Stimulated activated CD8-positive, alpha-beta memory T cell treated with anti-CD3 and anti-CD28 coated beads, Interleukin-12 subunit alpha, Interleukin-12 subunit beta, amount 100 ng/mL, for 1 hour (primary cell): ENCODE data around the gene ZNF503.
"Not testable (repeated sequence)": the region's sequence is repeated elsewhere in the genome, so short reads cannot be mapped to it uniquely, and the experiment has no call there.

Source experiments
- DNase-seq: peaks from one replicate; pipeline ENCODE4 v3.0.0-alpha.2; 2020; ENCODE audit warnings: low read depth

ZNF503 gene

DNA sequence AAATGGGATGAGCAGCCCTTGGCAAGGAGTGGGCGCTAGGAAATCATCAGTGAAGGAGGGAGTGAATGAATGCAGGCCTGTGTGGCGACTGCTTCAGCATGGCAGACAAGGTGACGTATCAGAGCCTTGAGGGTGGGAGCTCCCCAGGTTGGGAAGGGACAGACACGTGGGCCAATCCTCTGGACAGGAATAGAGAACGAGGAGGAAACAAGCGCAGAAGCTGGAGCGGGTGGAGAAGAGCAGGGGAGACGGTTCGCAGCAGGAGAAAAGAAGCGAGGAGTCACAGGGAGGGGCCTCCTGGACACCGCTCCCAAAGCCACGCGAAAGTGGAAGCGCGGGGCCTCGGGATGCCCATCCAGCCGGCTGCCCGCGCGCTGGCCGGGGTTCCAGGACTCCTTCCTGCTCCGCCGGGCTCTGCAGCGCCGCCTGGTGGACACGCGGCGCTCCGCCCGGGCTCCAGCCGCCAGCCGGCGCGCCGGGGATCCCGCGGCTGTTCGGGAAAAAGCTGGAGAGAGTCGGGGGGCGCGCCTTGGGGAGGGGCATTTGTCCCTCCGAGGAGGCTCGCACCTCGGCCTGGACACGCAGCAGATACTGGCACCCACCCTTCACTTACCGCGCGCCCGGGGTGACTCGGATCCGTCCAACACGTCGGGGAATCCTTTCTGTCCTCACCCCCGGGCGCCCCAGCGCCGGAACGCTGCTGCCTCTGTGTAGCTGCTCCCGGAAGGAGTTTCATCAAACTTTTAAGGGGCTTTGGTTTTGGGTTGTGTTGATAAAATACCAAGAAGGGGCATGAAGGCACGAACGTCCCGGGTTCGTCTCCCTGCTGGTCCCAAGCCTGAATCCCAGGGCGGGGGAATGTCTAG is 6.3 kb downstream of the ZNF503 start:
- no peak for DNase-seq

DNA sequence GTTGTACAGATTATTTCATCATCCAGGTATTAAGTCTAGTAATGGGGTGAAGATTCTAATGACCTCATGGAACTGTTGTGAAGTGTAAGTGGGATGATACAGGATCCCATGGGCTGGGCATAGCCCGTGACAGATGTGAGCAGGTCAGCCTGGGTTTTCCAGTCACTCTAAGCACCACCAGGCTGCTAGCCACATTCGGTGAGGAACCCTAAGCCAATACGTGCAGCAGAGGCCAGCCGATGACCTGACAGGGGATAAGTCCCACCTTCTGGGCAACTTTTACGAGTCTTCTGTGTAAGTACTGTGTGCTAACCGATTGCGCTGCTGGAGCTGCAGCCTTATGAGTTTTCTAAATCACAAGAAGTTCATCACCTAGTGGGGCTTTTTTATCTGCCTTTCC is 7.3 kb downstream of the ZNF503 start:
- DNase-seq = no peak

DNA sequence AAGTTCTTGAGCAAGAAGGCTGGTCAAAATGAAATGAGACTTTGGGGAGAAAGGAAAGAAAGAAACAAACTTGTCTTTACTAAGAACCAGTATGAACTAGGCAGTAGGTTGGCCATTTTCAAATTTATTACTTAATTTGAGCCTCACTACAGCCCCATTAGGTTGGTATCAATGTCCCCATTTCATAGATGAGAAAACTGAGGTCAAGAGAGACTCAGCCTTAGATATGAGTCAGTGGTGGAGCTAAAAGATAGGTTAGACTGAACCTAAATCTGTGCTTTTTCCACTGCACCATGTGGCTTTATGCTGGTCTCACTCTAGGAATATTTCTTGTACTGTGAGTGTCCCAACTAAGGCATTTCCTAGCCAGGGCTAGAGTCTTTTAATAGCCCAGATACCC is 8.8 kb downstream of the ZNF503 start:
- no peak for DNase-seq

DNA sequence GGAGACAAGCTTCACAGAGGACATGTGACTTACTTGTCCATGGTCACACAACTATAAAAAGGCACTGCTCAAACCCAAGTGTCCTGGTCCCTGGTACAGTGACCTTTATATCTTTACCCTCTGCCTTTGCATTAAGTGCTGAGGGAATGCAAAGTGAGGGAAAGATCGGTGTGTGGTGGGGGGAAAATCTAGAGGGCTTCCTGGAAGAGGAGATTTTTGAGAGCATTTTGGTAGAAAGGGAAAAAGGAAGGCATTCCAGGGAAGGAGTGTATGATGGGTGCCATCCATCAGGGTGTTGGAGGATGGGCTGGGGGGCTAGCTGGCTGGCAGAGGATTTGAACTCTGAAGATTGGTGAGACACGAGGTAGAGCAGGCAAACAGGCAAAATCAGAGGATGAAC is 9.3 kb downstream of the ZNF503 start:
- no peak for DNase-seq

DNA sequence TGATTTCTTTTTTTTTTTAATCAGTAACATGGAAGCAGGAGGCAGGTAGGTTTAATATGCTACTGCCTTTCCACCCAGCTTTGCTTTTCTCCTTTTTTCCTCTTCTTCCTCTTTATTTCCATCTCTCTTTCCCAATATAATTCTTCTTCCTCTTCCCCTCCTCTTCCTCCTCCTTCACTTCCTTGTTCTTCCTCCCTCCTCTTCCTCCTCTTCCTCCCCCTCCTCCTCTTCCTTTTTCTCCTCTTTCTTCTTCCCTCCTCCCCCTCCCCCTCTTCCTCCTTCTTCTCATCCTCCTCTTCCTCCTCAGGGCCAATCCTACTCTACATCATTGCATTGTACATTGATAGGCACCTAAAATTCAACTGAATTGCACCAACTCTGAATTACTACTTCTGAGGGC is 11.4 kb downstream of the ZNF503 start:
- DNase-seq = no peak

DNA sequence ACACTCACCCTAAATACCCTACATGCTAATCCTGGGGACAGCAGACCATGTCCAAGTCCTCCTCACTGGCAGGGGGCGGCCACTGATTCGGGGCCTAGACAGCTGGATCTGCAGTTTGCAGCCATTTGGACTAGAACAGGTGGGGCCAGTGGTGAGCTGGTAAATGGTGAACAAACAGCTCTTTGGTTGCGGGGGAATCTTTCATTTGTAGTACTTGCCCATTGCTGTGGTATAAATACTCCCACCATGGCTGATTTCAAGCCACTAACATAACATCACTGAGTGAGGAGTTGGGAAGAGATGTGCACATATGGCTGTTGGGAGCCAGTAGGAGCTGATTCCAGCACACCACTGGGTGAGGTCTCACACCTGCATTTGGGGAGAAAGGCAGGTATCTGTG is 13.5 kb downstream of the ZNF503 start:
- DNase-seq = no peak

DNA sequence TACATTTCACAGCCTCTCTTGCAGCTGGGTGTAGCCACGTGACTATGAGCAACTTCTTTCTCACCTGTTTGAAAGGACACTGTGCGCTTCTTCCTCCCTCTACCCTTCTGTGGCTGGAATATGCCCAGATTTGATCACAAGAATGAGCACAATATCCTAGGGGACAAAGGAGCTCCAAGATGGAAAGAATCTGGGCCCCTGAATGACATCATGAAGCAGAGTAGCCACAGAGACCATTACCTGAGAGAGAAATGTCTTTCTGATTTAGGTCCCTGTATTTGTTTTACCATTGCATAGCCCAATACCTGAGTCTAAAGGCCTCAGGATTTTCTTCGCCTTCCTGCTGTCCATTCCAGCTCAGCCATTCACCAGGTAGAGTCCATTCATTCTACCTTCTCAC is 15.4 kb downstream of the ZNF503 start:
- no peak for DNase-seq

DNA sequence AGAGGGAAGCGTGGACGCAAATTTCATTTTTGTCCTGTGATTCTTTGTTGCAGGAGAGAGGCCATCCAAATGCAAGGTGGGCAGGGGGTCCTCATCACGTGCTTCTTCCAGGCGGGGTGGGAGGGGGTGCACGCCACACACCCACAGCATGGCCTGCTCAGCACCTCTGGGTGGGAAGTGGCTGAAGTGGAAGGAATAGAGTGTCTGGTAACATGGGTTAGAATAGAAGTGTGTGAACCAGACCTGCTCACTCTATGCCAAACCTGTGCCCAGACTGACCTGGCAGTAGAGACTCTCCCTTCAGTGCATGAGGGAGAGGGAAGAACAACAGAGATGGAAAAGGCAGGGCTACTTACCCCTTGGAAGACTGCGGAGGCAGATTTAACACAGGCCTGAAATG is 21.7 kb downstream of the ZNF503 start:
- DNase-seq = no peak

DNA sequence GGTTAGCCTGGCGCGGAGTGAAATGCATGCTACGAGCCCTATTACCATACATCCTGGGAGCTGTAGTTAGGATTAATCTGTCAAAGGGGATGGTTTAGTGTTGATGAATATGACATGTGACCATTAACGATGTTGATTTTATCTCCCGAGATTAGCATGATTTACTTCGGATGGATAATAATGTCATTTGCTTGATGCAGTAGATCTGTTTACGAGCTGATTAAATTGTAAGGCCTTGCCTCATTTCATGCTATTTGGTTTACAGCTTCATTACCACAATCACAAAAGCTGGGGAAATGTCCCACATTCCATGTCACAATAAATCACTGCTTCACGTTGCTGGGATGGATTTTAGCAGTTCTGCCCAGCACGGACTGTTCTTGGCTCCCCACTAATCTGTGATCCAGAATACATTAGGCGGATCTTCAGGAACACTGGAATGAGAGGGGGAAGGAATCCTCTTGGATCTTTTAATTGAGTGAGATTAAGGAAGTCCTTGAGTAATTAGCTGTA is 22.3 kb downstream of the ZNF503 start:
- no peak for DNase-seq

DNA sequence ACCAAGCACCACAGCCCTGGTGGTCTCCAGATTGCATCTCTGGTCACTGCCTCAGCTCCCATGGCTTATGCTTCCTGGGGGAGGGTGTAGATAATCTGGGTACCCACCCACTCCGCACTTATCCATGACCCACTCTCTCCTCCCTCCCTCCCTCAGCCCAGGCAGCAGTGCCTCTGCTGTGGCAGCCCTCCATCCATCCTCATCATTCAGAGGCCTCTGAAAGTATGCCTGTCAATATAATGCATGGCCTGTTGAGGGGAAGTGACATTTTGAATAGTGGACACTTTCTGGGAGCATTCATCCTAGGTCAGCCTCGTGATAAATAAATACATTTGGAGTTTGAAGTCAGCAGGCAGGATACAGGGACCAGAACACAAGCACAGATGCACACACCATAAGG is 23.2 kb downstream of the ZNF503 start:
- DNase-seq = no peak

DNA sequence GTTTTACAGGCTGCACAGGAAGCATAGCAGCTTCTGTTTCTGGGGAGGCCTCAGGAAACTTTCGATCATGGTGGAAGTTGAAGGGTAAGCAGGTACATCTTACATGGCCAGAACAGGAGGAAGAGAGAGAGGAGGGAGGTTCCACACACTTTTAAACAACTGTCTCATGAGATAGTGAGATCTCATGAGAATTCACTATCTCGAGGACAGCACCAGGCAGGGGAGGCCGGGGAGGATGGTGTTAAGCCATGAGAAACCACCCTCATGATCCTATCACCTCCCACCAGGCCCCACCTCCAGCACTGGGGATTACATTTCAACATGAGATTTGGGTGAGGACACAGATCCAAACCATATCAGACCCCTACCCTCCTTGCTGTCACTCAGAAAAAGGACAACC is 23.7 kb downstream of the ZNF503 start:
- DNase-seq = no peak

DNA sequence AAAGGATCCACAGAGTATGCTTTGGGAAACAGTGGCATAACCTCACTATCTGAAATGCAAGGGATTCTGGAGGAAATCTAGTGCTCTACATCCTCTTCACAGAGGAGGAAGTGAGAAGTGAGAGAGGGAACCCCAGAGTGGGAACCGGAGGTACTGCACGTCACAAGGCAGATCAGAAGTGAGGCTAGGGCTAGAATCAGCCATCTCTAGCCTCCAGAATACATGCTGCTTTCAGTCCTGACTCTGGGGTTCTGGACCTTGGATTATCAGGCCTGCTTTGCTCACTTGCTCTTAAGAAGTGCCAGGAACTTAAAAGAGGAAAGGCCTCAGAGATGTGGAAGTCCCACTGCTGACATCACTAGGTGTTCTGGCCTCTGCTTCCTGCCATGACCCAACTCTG is 25.7 kb downstream of the ZNF503 start:
- no peak for DNase-seq

DNA sequence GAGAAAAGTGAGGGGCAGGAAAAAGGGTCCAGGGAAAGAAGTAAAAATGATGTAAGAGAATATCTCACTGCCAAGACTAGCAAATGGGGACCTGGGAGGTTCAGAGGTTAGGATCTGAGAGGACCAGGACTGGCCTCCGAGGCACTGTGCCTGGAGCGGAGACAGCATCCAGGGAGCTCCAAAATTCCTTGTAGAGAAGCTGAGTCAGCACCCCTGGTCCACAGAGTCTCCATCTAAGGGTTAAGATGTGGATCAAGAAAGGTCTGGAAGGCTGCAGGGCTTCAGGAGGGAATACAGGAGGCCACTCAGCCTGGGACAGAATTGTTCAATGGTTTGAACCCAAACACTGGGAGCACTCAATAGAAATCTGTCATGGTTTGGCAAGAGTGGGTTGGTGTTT is 30.6 kb downstream of the ZNF503 start:
- DNase-seq = no peak

DNA sequence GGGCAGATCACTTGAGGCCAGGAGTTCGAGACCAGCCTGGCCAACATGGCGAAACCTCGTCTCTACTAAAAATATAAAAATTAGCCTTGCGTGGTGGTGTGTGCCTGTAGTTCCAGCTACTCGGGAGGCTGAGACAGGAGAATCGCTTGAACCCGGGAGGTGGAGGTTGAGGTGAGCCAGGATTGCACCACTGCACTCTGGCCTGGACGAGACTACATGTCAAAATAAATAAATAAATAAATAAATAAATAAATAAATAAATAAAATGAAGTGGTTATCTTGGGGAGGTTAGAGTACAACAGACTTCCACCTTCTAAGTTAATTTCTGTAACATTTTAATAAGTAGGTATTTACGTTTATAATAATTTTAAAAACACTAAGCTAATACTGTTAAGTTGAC is 31.7 kb downstream of the ZNF503 start:
- DNase-seq = not testable (repeated sequence)

DNA sequence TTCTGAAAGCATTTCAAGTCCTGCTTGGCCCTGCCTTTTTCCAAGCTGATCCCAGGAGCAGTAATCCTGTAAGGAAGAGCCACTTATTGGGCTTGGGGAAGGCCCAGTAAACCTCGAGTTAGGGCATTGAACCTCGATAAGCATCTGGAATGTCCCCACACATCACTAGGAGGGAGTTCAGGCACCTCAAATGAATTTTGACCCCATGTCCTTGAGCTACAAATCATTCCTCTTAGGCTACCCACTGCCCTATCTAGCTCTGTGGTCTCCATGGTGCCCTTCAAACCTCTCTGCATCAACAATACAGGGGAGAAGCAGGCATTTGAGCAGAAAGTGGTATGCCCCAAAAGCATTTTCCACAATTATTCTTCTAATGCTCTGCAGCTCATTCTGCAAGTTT is 33.7 kb downstream of the ZNF503 start:
- DNase-seq = no peak

DNA sequence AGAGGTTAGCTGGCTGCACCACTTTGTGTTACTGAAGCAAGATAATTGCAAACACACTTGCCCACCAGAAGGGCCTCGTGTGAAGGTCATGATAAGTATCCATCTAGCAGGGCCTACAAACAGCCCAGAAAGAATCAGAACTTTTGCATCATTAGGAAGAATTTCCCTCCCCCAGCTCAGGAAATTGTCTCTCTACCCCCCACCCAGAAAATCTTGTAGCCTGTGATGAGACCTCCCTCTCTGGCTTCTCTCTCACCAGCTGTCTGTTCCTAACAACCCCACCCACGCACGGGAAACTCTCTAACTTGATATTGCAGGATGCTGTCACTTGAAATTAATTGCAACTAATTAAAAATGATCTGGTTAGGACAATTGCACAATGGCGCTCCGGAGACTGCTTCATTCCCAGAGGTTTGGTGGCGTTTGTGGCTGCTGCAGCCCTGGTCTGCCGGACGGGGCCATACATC is 34.5 kb downstream of the ZNF503 start:
- no peak for DNase-seq

DNA sequence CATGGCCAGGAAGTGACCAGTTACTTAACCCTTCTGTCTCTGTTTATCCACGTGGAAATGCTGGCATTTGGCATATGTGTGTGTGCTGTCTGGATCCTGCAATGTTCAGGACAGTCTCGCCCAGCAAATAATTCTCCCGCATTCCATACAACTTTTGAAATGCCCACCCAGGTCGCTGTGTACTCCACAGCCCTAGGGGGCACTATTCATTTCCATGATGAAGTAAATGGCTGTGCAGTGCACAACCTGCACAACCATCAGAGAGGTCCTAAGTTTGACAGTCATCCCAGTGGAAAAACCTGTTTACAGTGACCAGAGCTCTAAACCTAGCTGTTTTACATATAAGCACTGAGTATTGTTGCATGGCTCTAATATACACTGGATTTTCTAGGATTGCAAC is 38.1 kb downstream of the ZNF503 start:
- no peak for DNase-seq

DNA sequence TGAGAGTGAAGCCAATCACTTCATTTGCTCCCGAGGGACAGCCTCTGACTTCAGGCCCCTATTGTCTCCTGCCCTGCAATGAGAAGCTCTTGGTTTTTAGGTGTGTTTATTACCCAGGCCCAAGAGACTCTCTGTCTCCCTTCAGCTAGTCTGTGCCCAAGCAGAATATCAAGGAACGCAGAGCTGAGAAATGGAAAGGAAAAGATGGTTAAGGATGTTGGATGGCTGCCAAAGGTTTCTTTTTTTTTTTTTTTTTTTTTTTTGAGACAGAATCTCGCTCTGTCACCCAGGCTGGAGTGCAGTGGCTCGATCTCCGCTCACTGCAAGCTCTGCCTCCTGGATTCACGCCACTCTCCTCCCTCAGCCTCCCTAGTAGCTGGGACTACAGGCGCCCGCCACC is 41.7 kb downstream of the ZNF503 start:
- DNase-seq = not testable (repeated sequence)

DNA sequence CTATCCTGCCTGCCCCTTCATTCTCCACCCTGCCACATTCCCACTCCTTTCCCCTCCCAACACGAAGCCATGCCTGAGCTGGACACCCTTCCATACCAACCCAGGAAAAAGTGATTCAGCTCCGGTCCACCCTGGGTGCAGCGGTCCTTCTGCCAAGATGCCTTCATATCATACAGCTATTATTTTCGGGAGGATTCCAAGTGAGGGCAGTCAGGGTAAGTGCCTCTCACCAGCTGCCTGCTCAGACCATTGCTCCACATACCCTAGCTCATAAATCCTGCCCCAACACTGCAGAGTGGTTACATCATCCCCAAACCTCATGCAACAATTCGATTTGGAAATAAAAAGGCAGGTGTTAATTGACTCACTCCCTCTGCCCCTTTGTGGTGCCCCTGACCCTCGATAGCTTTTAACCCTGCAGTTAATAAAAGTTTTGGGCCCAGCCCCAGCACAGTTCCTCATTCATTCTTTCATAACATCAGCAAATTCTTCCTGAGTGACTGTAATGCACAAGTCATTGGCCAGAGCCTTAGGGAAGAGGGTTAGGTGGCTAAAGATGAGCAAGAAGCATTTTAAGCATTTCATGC is 42.6 kb downstream of the ZNF503 start:
- no peak for DNase-seq

DNA sequence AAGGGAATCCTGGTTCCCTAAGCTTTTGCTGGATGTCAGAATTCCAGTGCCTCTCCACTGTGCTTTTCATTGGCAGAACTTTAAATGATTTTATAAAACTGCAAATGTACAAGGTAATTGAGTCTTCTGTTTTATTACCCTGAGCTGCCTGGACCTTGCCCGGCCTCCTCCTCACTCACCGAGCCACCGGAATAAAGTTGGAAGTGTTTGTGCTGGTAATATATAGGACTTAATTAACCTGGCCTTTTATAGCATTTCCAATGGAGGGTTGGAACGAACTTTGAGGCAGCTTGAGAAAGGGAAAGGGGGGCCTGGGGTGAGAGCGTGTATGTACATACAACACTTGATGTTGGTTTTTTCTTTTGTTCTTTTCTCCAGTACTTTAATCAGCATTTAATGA is 43.4 kb downstream of the ZNF503 start:
- DNase-seq = no peak

DNA sequence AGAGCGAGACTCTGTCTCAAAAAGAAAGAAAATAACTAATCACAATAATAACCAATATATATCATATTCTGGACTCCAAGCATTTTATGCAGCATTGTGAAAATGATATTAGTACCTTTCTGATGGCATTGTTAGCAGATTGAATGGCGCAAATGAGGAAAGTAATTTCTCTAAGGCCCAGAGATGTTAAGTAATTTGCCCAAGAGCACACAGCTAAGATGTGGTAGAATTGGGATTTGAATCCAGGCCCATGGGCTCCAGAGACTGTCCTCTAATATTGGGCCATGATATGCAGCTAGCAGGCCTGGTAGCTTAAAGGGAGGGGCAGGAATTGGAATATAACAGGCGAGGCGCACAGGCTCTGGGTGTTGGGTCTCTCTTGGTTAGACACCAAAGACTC is 44.1 kb downstream of the ZNF503 start:
- DNase-seq = no peak

DNA sequence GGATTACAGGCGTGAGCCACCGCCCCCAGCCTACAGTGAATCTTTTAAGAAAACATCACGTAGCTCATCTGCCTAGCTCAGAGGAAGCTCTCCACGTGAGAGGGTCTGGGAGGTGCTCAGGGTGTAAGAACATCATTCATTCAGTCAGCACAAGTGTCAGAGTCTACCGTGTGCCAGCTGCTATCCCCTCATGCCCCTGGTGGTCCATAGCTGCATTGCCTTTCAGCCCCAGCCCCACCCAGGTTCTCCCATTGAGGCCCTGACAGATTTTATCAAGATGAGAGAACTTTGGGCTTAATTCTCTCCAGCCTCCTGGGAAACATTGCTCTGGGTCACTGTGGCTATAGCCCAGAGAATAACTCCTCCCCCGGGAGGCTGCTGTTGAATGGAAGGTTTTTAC is 45.1 kb downstream of the ZNF503 start:
- DNase-seq = no peak

DNA sequence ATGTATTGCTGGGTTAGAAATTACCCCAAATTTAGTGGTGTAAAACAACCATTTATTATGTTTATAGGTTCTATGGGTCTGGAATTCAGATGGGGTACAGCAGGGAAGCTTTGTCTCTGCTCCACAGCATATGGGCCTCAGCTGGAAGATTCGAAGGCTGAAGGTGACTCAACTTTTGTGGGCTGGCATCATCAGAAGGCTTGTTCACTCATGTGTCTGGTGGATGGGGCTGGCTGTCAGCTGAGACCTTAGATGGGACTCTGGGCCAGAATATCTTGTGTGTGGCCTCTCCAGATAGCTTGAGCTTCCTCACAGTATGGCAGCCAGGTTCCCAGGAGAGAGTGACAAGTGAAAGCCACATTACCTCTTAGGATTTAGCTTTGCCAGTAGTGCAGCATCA is 45.9 kb downstream of the ZNF503 start:
- DNase-seq = no peak

DNA sequence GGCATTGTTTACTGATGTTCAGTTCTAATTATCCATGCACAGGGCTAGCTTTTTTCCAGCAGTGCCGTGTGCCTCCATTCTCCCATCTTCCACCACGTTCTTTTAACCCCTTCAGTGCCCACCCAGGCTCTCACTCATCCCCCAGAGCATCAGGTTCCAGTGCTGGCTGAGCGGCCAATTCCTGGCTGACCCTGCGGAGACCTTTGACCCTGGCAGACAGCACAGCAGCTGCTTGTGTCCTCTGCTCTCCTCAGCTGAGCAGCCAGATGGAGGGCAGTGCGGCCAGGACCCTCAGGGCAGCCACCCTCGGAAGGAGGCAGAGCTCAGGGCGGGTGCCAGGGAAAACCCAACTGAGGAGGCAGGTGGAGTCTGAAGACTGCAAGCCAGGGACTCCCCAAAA is 48.4 kb downstream of the ZNF503 start:
- no peak for DNase-seq
